KBM-7 (cell line): Measurements from ENCODE around the gene ADCY1.
A peak's percentile ranks its signal among the peaks of the same experiment; 100 is the strongest.

Experiments
- DNase-seq: peaks from one replicate; pipeline ENCODE4 v3.0.0-alpha.2; 2015
- in situ Hi-C: fragments of 300-500 bp; cut with MboI; formaldehyde crosslinking; loops from 2 replicates; pipeline ENCODE4 v1.14.3; 2020; ENCODE audit warnings: low sequenced_read_pairs, low pct_unique_long_range_greater_than_20kb, mixed read lengths

Gene ADCY1

GRCh38 chr7:45659496-45660139 is 85.5 kb downstream of the ADCY1 start:
- in situ Hi-C loops: no loop called here
- no peak for DNase-seq

GRCh38 chr7:45660201-45660900 is 86.2 kb downstream of the ADCY1 start:
- no peak for DNase-seq
- in situ Hi-C loops: no loop called here

GRCh38 chr7:45660901-45661211 is 86.7 kb downstream of the ADCY1 start:
- in situ Hi-C loops: no loop called here
- DNase-seq: no peak

- in situ Hi-C loops: no loop called here
These were observed 87.3 kb downstream of the ADCY1 start for GRCh38 chr7:45661302-45661995.

GRCh38 chr7:45662018-45662417 is 87.8 kb downstream of the ADCY1 start:
- no peak for DNase-seq
- in situ Hi-C loops: no loop called here

More at GRCh38 chr7:45661302-45661995, 87.3 kb downstream of the ADCY1 start:
- DNase-seq: no peak

- in situ Hi-C loops: no loop called here
- no peak for DNase-seq
These were observed 88.5 kb downstream of the ADCY1 start for GRCh38 chr7:45662540-45663166.

- DNase-seq: peak; percentile 17
These were observed 89.2 kb downstream of the ADCY1 start for GRCh38 chr7:45663167-45663921.

GRCh38 chr7:45663965-45664633 is 89.9 kb downstream of the ADCY1 start:
- DNase-seq: no peak
- in situ Hi-C loops: no loop called here

More at GRCh38 chr7:45663167-45663921, 89.2 kb downstream of the ADCY1 start:
- in situ Hi-C loops: no loop called here

GRCh38 chr7:45665172-45665571 is 91.0 kb downstream of the ADCY1 start:
- no peak for DNase-seq
- in situ Hi-C loops: no loop called here

GRCh38 chr7:45670227-45670626 is 96.1 kb downstream of the ADCY1 start:
- DNase-seq: no peak
- in situ Hi-C loops: no loop called here

- in situ Hi-C loops: no loop called here
- no peak for DNase-seq
These were observed 96.5 kb downstream of the ADCY1 start for GRCh38 chr7:45670717-45671116.

GRCh38 chr7:45677311-45677900 is 103.2 kb downstream of the ADCY1 start:
- no peak for DNase-seq
- in situ Hi-C loops: no loop called here

- DNase-seq: no peak
- in situ Hi-C loops: no loop called here
These were observed 105.3 kb downstream of the ADCY1 start for GRCh38 chr7:45679516-45679915.

GRCh38 chr7:45680776-45681175 is 106.6 kb downstream of the ADCY1 start:
- DNase-seq: no peak
- in situ Hi-C loops: no loop called here

- in situ Hi-C loops: no loop called here
- DNase-seq: no peak
These were observed 107.6 kb downstream of the ADCY1 start for GRCh38 chr7:45681596-45682357.

- in situ Hi-C loops: no loop called here
- DNase-seq: no peak
These were observed 108.2 kb downstream of the ADCY1 start for GRCh38 chr7:45682358-45682735.

- no peak for DNase-seq
- in situ Hi-C loops: no loop called here
These were observed 108.8 kb downstream of the ADCY1 start for GRCh38 chr7:45682836-45683555.
